Measurements from ENCODE around the gene ANKUB1. TPM values are rescaled to one million over a fixed set of nuclear protein-coding genes. Genes with fewer than 3 reads are reported as not detected.
A peak's percentile ranks its signal among the peaks of the same experiment; 100 is the strongest.

Gene ANKUB1
- total RNA-seq, 3 donors from 2014 or later, result not detected

DNA sequence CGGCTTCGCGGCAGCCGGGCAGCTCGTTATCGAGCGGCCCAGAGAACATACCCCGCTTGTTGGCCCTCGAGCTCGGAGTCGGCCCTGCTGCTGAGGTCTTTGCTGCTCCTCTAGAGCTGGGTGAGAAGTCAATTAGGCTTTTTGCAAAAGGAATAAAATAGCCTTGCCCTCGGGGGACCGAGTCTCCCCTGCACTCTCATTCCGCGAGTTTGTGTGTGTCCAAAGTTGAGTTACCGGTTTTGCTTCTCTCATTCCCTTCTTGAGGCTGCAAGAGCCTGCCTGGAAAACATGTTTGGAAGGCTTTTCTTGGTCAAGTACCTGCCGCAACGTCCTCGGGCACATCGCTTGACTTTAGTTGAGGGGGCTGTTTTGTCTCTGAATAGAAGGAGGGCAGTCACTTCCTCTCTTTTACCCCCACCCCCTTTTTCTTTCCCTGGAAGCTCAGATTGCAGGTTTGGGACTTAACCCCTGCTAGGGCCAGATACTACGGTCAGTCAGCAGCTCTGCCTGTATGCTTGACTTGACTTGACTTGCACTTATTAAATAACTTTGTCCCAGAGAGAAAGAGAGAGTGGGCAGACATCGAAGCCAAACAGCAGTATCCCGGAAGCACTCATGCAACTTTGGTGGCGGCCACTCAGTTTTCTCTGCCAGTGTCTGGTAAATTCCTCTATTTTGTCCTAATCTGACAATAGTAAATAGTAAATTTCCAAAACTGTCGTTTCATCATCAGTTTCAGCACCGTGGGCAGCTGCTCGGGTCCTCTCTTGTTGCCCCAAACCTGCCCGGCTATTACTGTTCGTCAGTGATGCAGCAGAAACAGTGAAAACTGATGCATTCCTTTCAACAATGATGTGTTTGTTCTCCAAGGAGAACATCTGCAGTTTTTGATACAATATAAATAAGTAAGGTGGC is 21.3 kb upstream of the ANKUB1 start:
- ATAC-seq (peak; percentile 25), DNase-seq (peak; percentile 29 to 32 (median 29))
- Histone ChIP-seq H3K4me1 (ENCODE audit: low read depth) (peaks cover 18% of the 10 kb centered on the region), H3K4me3 (peak overlapping the region; percentile 73), H3K36me3 (ENCODE audit: low read depth) (no peaks in the 10 kb centered on the region), H3K9me3 (no peaks in the 10 kb centered on the region)
- TF ChIP-seq, protein P1, sequence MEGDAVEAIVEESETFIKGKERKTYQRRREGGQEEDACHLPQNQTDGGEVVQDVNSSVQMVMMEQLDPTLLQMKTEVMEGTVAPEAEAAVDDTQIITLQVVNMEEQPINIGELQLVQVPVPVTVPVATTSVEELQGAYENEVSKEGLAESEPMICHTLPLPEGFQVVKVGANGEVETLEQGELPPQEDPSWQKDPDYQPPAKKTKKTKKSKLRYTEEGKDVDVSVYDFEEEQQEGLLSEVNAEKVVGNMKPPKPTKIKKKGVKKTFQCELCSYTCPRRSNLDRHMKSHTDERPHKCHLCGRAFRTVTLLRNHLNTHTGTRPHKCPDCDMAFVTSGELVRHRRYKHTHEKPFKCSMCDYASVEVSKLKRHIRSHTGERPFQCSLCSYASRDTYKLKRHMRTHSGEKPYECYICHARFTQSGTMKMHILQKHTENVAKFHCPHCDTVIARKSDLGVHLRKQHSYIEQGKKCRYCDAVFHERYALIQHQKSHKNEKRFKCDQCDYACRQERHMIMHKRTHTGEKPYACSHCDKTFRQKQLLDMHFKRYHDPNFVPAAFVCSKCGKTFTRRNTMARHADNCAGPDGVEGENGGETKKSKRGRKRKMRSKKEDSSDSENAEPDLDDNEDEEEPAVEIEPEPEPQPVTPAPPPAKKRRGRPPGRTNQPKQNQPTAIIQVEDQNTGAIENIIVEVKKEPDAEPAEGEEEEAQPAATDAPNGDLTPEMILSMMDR (IDR thresholded peaks at IDR 0.05), result no peak
- intact Hi-C loops (cut with DNase I, micrococcal nuclease), result no loop called here

GRCh38 chr3:149812606-149813366 is 20.4 kb upstream of the ANKUB1 start, which contains the start of gene RNF13:
Gene RNF13, plus strand, starts transcription at chr3:149813215. Its CDS starts 32,812 bp downstream, at chr3:149846027.
- TF ChIP-seq, protein P1 (IDR thresholded peaks at IDR 0.05), result no peak
- peaks cover 18% of the 10 kb centered on the region for H3K4me1 ChIP-seq (ENCODE audit: low read depth)
- intact Hi-C loops (cut with DNase I, micrococcal nuclease), result no loop called here
- DNase-seq (peak; percentile 96 to 99 (median 97)), ATAC-seq (peak; percentile 96)
- H3K36me3 ChIP-seq (ENCODE audit: low read depth), result no peaks in the 10 kb centered on the region
- H3K9me3 ChIP-seq, result no peaks in the 10 kb centered on the region
- peak within 1 kb of the TSS; percentile 73 for H3K4me3 ChIP-seq

- H3K36me3 ChIP-seq (ENCODE audit: low read depth), result no peaks in the 10 kb centered on the region
- DNase-seq, result no peak
- H3K4me3 ChIP-seq, result peak overlapping the region; percentile 73
- no peaks in the 10 kb centered on the region for H3K9me3 ChIP-seq
- ATAC-seq, result peak; percentile 5
- TF ChIP-seq, protein P1 (IDR thresholded peaks at IDR 0.05), result no peak
- H3K4me1 ChIP-seq (ENCODE audit: low read depth), result peaks cover 18% of the 10 kb centered on the region
- intact Hi-C loops (cut with DNase I, micrococcal nuclease), result no loop called here
These were observed 19.8 kb upstream of the ANKUB1 start for GRCh38 chr3:149812165-149812605.

DNA sequence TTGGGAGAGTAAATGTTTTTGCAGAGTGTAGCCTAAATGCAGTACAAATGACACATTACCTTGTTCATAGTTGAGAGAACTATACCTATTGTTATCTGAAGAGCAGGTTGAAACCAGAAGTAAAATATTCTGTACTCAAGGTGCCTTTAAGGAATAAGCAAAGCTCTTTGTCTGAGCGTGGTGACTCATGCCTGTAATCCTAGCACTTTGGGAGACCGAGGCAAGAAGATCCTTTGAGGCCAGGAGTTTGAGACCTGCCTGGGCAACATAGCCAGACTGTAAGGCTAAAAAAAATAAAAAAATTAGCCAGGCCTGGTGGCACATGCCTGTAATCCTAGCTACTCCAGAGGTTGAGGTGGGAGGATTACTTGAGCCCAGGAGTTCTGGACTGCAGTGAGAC is 18.5 kb upstream of the ANKUB1 start:
- no peaks in the 10 kb centered on the region for H3K36me3 ChIP-seq (ENCODE audit: low read depth)
- ATAC-seq, result no peak
- intact Hi-C loops (cut with DNase I, micrococcal nuclease), result no loop called here
- TF ChIP-seq, protein P1 (IDR thresholded peaks at IDR 0.05), result no peak
- no peak for DNase-seq
- H3K4me3 ChIP-seq, result no peak overlapping the region
- no peaks in the 10 kb centered on the region for H3K9me3 ChIP-seq
- peaks cover 18% of the 10 kb centered on the region for H3K4me1 ChIP-seq (ENCODE audit: low read depth)

GRCh38 chr3:149809699-149810098 is 17.3 kb upstream of the ANKUB1 start:
- Histone ChIP-seq H3K4me1 (ENCODE audit: low read depth) (peaks cover 6% of the 10 kb centered on the region), H3K9me3 (no peaks in the 10 kb centered on the region)
- TF ChIP-seq, protein P1 (IDR thresholded peaks at IDR 0.05), result no peak

More at GRCh38 chr3:149809699-149810098, 17.3 kb upstream of the ANKUB1 start:
- Histone ChIP-seq H3K36me3 (ENCODE audit: low read depth) (no peaks in the 10 kb centered on the region), H3K4me3 (no peak overlapping the region)
- no peak for ATAC-seq
- intact Hi-C loops (cut with DNase I, micrococcal nuclease), result no loop called here
- no peak for DNase-seq

Measured in mucosa of descending colon (tissue), 3 donors.